ENCODE measurements around the gene CPT1C. TPM values are rescaled to one million over a fixed set of nuclear protein-coding genes. Genes with fewer than 3 reads are reported as not detected.

The CPT1C gene
- total and polyA plus RNA-seq, 2 donors (not counting 1 experiment from before 2014, with no cell fraction given), result 0.30 to 1.7 TPM

- Histone ChIP-seq H3K27me3 (replicated peaks in 1 of 4; ENCODE audit: control extremely low read depth in 1 of 4, control insufficient read depth in 3 of 4, insufficient read depth in 4 of 4, low read length in 3 of 4) (peaks cover 0 to 7% (median 0%) of the 10 kb centered on the region in 4 experiments), H3K9me3 (ENCODE audit: control extremely low read depth in 1 of 3, control insufficient read depth in 2 of 3, insufficient read depth in 1 of 3, low read length in 2 of 3) (no peaks in the 10 kb centered on the region), H2AFZ (ENCODE audit: insufficient read depth, low read depth, low read length, poor library complexity, severe bottlenecking) (no peak overlapping the region), H3K36me3 (replicated peaks in 1 of 2; ENCODE audit: control extremely low read depth in 1 of 2, control insufficient read depth in 1 of 2, extremely low read depth in 1 of 2, insufficient read depth in 2 of 2, low read length in 1 of 2) (no peaks in the 10 kb centered on the region), H3K79me2 (ENCODE audit: control insufficient read depth, insufficient read depth, low read length) (no peaks in the 10 kb centered on the region), H3K27ac (ENCODE audit: low read length in 2 of 2) (no peak overlapping the region), H4K20me1 (ENCODE audit: control insufficient read depth, insufficient read depth, low read length, poor library complexity, severe bottlenecking) (no peaks in the 10 kb centered on the region), H3K9ac (ENCODE audit: low read length) (no peak overlapping the region), H3K4me2 (replicated peaks; ENCODE audit: low read depth, low read length, poor library complexity, severe bottlenecking) (no peak overlapping the region), H3K4me3 (ENCODE audit: control extremely low read depth in 1 of 5, extremely low read depth in 1 of 5, insufficient read depth in 1 of 5, low read depth in 2 of 5, low read length in 4 of 5) (no peak overlapping the region), H3K4me1 (ENCODE audit: control insufficient read depth in 2 of 2, insufficient read depth in 2 of 2, low read length in 2 of 2) (no peaks in the 10 kb centered on the region)
- Mint-ChIP-seq H3K9me3 (ENCODE audit: insufficient read depth) (no peaks in the 10 kb centered on the region), H3K4me3 (no peak overlapping the region), H3K4me1 (no peaks in the 10 kb centered on the region), H3K27me3 (peaks cover 4% of the 10 kb centered on the region), H3K27ac (no peak overlapping the region)
- ATAC-seq (ENCODE audit: low read depth) (no peak), DNase-seq (no peak)
- WGBS (ENCODE audit: insufficient coverage), result 97% methylated on average over 16 of the region's 16 CpGs
- CTCF ChIA-PET, result no interaction called here
- intact Hi-C loops (cut with micrococcal nuclease), result no loop called here
- POLR2A ChIA-PET, result no interaction called here
- TF ChIP-seq CTCF (IDR thresholded peaks at IDR 0.05) (no peak), EZH2 (IDR thresholded peaks at IDR 0.05; ENCODE audit: borderline replicate concordance, insufficient read depth, low read depth, low read length, poor library complexity, severe bottlenecking) (no peak)
These were observed 15.0 kb downstream of the CPT1C start for GRCh38 chr19:49705919-49706318.

- Histone ChIP-seq H3K9me3 (ENCODE audit: control extremely low read depth in 1 of 3, control insufficient read depth in 2 of 3, insufficient read depth in 1 of 3, low read length in 2 of 3) (no peaks in the 10 kb centered on the region), H3K36me3 (replicated peaks in 1 of 2; ENCODE audit: control extremely low read depth in 1 of 2, control insufficient read depth in 1 of 2, extremely low read depth in 1 of 2, insufficient read depth in 2 of 2, low read length in 1 of 2) (no peaks in the 10 kb centered on the region), H3K4me1 (ENCODE audit: control insufficient read depth in 2 of 2, insufficient read depth in 2 of 2, low read length in 2 of 2) (no peaks in the 10 kb centered on the region), H3K4me3 (ENCODE audit: control extremely low read depth in 1 of 5, extremely low read depth in 1 of 5, insufficient read depth in 1 of 5, low read depth in 2 of 5, low read length in 4 of 5) (no peak overlapping the region), H2AFZ (ENCODE audit: insufficient read depth, low read depth, low read length, poor library complexity, severe bottlenecking) (no peak overlapping the region), H3K27me3 (replicated peaks in 1 of 4; ENCODE audit: control extremely low read depth in 1 of 4, control insufficient read depth in 3 of 4, insufficient read depth in 4 of 4, low read length in 3 of 4) (no peaks in the 10 kb centered on the region), H3K27ac (ENCODE audit: low read length in 2 of 2) (no peak overlapping the region), H3K4me2 (replicated peaks; ENCODE audit: low read depth, low read length, poor library complexity, severe bottlenecking) (no peak overlapping the region), H4K20me1 (ENCODE audit: control insufficient read depth, insufficient read depth, low read length, poor library complexity, severe bottlenecking) (no peaks in the 10 kb centered on the region), H3K9ac (ENCODE audit: low read length) (no peak overlapping the region), H3K79me2 (ENCODE audit: control insufficient read depth, insufficient read depth, low read length) (no peaks in the 10 kb centered on the region)
- ChIA-PET CTCF (no interaction called here), POLR2A (no interaction called here)
- intact Hi-C loops (cut with micrococcal nuclease), result no loop called here
- no peak overlapping the region for H3K27ac Mint-ChIP-seq
- no peak for ATAC-seq (ENCODE audit: low read depth)
- no peak for DNase-seq
- H3K9me3 Mint-ChIP-seq (ENCODE audit: insufficient read depth), result no peaks in the 10 kb centered on the region
- H3K4me1 Mint-ChIP-seq, result no peaks in the 10 kb centered on the region
- H3K27me3 Mint-ChIP-seq, result peaks cover 4% of the 10 kb centered on the region
- no peak for TF ChIP-seq CTCF (IDR thresholded peaks at IDR 0.05)
- TF ChIP-seq EZH2 (IDR thresholded peaks at IDR 0.05; ENCODE audit: borderline replicate concordance, insufficient read depth, low read depth, low read length, poor library complexity, severe bottlenecking), result no peak
- WGBS (ENCODE audit: insufficient coverage), result 97% methylated on average over 15 of the region's 20 CpGs
- H3K4me3 Mint-ChIP-seq, result no peak overlapping the region
These were observed 19.5 kb downstream of the CPT1C start for GRCh38 chr19:49710372-49710951.
